ENCODE results near the gene OR8K5.
"Not testable (repeated sequence)": the region's sequence is repeated elsewhere in the genome, so short reads cannot be mapped to it uniquely, and the experiment has no call there.

OR8K5 gene

GRCh38 chr11:56160217-56160616, at the start of gene OR8K5:
Gene OR8K5 (minus strand): TSS chr11:56160317. CDS start chr11:56160317, 0 bp downstream.
- DNase-seq: no peak

GRCh38 chr11:56207790-56208189, 47.7 kb upstream of the OR8K5 start:
- no peak for DNase-seq

GRCh38 chr11:56197367-56197766, 37.2 kb upstream of the OR8K5 start:
- DNase-seq: no peak

- DNase-seq: no peak
Measured at GRCh38 chr11:56196705-56197104, 36.6 kb upstream of the OR8K5 start.

GRCh38 chr11:56188602-56189001, 28.5 kb upstream of the OR8K5 start:
- no peak for DNase-seq

- no peak for DNase-seq
Measured at GRCh38 chr11:56183459-56183858, 23.3 kb upstream of the OR8K5 start.

GRCh38 chr11:56176318-56176717, 16.2 kb upstream of the OR8K5 start, which contains the start of gene OR5J2:
Gene OR5J2 (plus strand): TSS chr11:56176618. CDS start chr11:56176618, 0 bp downstream.
- no peak for DNase-seq

- DNase-seq: no peak
Measured at GRCh38 chr11:56172256-56172830, 12.2 kb upstream of the OR8K5 start.

GRCh38 chr11:56163804-56164203, 3.7 kb upstream of the OR8K5 start:
- no peak for DNase-seq

GRCh38 chr11:56152333-56152732, 7.8 kb downstream of the OR8K5 start:
- DNase-seq: no peak

- no peak for DNase-seq
Measured at GRCh38 chr11:56151376-56151775, 8.7 kb downstream of the OR8K5 start.

- DNase-seq: not testable (repeated sequence)
Measured at GRCh38 chr11:56143681-56144080, 16.4 kb downstream of the OR8K5 start.

- no peak for DNase-seq
Measured at GRCh38 chr11:56140151-56140661, 19.9 kb downstream of the OR8K5 start, which contains the start of gene OR8J3. Gene OR8J3 (minus strand): TSS chr11:56140201. CDS start chr11:56137718, 2,483 bp downstream.

GRCh38 chr11:56122073-56122472, 38.0 kb downstream of the OR8K5 start, which contains the start of gene OR8H3:
Gene OR8H3 (plus strand): TSS chr11:56122373. CDS start chr11:56122373, 0 bp downstream.
- DNase-seq: no peak

Measured in NCI-H748 treated with DMSO at 0.1 percent for 48 hours (cell line).